GM12873 (cell line): ENCODE measurements around the gene RASGRF1.

Experiments
- CTCF ChIP-seq: IDR thresholded peaks from 2 replicates; pipeline ENCODE4 v1.5.1; 2012; ENCODE audit warnings: low read depth, mild to moderate bottlenecking, moderate library complexity, low read length, control low read depth; ENCODE audit not compliant: insufficient read depth; ENCODE audit errors: missing control alignments

The RASGRF1 gene

GRCh38 chr15:78993931-78994530, 96.5 kb downstream of the RASGRF1 start:
- no peak for TF ChIP-seq CTCF

GRCh38 chr15:78993257-78993930, 97.2 kb downstream of the RASGRF1 start:
- TF ChIP-seq CTCF = no peak

- no peak for TF ChIP-seq CTCF
Measured at GRCh38 chr15:78992416-78993256, 97.9 kb downstream of the RASGRF1 start.

DNA sequence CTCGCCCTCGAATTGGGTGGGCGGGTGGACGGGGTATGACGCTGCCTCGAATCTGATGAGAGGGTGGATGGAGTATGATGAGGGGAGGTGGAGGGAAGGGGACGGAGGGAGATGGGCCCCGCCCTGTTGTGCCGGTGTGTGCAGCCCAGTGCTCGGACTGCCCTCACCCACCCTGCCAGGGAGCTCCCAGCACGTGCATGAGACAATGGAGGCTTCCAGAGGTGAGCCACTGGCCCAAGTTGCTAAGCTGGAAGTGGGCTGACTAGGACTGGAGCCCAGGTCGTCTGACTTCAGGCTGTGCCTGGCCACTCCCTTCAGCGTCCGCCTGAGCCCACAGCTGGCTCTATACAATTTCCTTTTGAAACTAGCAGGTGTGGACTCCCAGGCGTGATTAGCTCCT, 98.7 kb downstream of the RASGRF1 start:
- TF ChIP-seq CTCF = no peak

DNA sequence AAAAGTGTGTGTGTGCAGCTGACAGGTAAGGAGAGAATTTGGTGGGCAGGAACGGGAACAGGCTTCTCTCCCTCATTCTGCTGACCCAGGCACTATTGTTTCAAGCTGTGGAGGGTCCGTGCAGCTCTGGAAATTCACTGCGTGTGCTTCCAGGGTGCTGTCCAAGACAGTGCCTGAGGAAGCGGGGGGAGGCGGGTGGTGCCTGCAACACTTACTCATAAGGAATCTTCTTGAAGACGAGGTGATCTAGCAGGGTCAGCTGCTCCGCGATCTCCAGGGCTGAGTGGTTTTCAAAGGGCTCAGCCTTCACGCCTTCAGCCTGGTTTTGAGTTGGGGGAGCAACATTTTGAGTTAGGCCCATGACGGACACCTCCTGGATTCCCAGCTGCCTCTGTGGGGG, 99.1 kb downstream of the RASGRF1 start:
- no peak for TF ChIP-seq CTCF

DNA sequence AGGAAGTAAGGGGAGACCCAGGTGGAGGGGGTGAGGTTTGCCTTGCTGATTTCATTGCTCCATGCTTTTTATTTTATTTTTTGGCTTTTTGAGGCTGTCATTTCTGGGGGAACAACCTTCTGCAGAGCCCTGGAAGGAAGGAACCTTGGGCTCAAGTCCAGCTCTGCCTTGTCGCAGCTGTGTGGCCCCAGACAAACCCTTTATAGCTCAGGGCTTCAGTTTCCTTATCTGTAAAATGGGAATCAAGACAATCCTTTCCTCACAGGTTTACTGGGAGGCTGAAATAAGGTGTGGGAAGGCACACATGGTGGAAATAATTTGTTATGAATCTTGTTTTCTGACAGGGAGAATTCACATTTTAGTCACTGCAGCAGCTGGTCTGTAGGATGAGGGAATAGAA, 100.3 kb downstream of the RASGRF1 start:
- no peak for TF ChIP-seq CTCF

- TF ChIP-seq CTCF = no peak
Measured at GRCh38 chr15:78989701-78990240, 100.8 kb downstream of the RASGRF1 start.
